WTC11 (cell line): ENCODE data around the gene CDH2.

ENCODE experiments used
- CBFB ChIP-seq: sonication (generic); formaldehyde crosslinking; IDR thresholded peaks from 2 replicates; pipeline ENCODE4 v1.8.1; 2022; ENCODE audit warnings: mild to moderate bottlenecking, low read depth, missing genetic modification reagents
- FOXP1 ChIP-seq: sonication (generic); formaldehyde crosslinking; IDR thresholded peaks from 2 replicates; pipeline ENCODE4 v1.8.0; 2022; ENCODE audit warnings: missing genetic modification reagents, mild to moderate bottlenecking, moderate library complexity, borderline replicate concordance
- GABPB1 ChIP-seq: sonication (generic); formaldehyde crosslinking; IDR thresholded peaks from 2 replicates; pipeline ENCODE4 v1.8.1; 2023; ENCODE audit warnings: mild to moderate bottlenecking, missing genetic modification reagents
- RELA ChIP-seq: sonication (generic); formaldehyde crosslinking; IDR thresholded peaks from 2 replicates; pipeline ENCODE4 v1.8.1; 2022; ENCODE audit warnings: missing genetic modification reagents, mild to moderate bottlenecking, borderline replicate concordance
- SP1 ChIP-seq: sonication (generic); formaldehyde crosslinking; conservative IDR thresholded peaks from 2 replicates; pipeline ENCODE4 v1.8.1; 2022; ENCODE audit warnings: missing genetic modification reagents
- TEAD1 ChIP-seq: sonication (generic); formaldehyde crosslinking; IDR thresholded peaks from 2 replicates; pipeline ENCODE4 v1.8.0; 2022; ENCODE audit warnings: mild to moderate bottlenecking, missing genetic modification reagents
- ZNF138 ChIP-seq: sonication (generic); formaldehyde crosslinking; conservative IDR thresholded peaks from 2 replicates; pipeline ENCODE4 v1.8.1; 2022; ENCODE audit warnings: mild to moderate bottlenecking, moderate library complexity, missing genetic modification reagents
- ZNF671 ChIP-seq: fragments of 250-450 bp; sonication (Bioruptor Pico); IDR thresholded peaks from 2 replicates; pipeline ENCODE4 v1.8.0; 2021; ENCODE audit warnings: mild to moderate bottlenecking
- TF ChIP-seq, protein P1 (sequence below): sonication (generic); formaldehyde crosslinking; IDR thresholded peaks from 2 replicates; pipeline ENCODE4 v1.8.0; 2022; ENCODE audit warnings: missing genetic modification reagents
- TF ChIP-seq, protein P2 (sequence below): fragments of 200-600 bp; IDR thresholded peaks from 2 replicates; pipeline ENCODE4 v1.8.0; 2022; ENCODE audit warnings: antibody characterized with exemption
- TF ChIP-seq, protein P3 (sequence below): sonication (generic); formaldehyde crosslinking; IDR thresholded peaks from 2 replicates; pipeline ENCODE4 v1.8.0; 2022; ENCODE audit warnings: mild to moderate bottlenecking, missing genetic modification reagents
- TF ChIP-seq, protein P4 (sequence below): fragments of 250-450 bp; sonication (Bioruptor Pico); IDR thresholded peaks from 2 replicates; pipeline ENCODE4 v1.9.0; 2021; ENCODE audit warnings: mild to moderate bottlenecking
- TF ChIP-seq, protein P5 (sequence below): fragments of 250-450 bp; sonication (Bioruptor Pico); conservative IDR thresholded peaks from 2 replicates; pipeline ENCODE4 v1.9.0; 2021; ENCODE audit warnings: mild to moderate bottlenecking

DNA sequence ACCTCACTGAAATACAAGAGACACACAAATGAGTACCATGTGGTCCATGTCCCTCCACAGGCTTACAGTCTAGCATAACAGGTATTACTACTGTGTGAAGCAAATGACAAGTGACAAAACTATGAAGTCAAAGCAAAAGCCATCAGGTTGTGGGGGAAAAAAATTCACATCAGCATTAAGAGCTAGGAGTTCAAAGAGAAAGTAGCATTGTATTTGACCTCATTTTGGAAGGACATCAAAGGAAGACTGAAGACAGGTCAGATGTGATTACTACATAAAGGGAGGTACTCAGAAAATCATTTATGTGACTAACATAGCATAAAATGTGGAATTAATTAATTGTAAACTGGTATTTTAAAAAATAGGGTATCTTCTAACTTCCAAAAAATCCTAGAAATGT lies 224.2 kb downstream of the CDH2 start:
- TF ChIP-seq, protein P1, sequence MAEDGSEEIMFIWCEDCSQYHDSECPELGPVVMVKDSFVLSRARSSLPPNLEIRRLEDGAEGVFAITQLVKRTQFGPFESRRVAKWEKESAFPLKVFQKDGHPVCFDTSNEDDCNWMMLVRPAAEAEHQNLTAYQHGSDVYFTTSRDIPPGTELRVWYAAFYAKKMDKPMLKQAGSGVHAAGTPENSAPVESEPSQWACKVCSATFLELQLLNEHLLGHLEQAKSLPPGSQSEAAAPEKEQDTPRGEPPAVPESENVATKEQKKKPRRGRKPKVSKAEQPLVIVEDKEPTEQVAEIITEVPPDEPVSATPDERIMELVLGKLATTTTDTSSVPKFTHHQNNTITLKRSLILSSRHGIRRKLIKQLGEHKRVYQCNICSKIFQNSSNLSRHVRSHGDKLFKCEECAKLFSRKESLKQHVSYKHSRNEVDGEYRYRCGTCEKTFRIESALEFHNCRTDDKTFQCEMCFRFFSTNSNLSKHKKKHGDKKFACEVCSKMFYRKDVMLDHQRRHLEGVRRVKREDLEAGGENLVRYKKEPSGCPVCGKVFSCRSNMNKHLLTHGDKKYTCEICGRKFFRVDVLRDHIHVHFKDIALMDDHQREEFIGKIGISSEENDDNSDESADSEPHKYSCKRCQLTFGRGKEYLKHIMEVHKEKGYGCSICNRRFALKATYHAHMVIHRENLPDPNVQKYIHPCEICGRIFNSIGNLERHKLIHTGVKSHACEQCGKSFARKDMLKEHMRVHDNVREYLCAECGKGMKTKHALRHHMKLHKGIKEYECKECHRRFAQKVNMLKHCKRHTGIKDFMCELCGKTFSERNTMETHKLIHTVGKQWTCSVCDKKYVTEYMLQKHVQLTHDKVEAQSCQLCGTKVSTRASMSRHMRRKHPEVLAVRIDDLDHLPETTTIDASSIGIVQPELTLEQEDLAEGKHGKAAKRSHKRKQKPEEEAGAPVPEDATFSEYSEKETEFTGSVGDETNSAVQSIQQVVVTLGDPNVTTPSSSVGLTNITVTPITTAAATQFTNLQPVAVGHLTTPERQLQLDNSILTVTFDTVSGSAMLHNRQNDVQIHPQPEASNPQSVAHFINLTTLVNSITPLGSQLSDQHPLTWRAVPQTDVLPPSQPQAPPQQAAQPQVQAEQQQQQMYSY (CRISPR knock-in tag), result no peak
- TF ChIP-seq, protein P2, sequence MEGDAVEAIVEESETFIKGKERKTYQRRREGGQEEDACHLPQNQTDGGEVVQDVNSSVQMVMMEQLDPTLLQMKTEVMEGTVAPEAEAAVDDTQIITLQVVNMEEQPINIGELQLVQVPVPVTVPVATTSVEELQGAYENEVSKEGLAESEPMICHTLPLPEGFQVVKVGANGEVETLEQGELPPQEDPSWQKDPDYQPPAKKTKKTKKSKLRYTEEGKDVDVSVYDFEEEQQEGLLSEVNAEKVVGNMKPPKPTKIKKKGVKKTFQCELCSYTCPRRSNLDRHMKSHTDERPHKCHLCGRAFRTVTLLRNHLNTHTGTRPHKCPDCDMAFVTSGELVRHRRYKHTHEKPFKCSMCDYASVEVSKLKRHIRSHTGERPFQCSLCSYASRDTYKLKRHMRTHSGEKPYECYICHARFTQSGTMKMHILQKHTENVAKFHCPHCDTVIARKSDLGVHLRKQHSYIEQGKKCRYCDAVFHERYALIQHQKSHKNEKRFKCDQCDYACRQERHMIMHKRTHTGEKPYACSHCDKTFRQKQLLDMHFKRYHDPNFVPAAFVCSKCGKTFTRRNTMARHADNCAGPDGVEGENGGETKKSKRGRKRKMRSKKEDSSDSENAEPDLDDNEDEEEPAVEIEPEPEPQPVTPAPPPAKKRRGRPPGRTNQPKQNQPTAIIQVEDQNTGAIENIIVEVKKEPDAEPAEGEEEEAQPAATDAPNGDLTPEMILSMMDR, result no peak
- no peak for TF ChIP-seq SP1 (CRISPR knock-in tag)
- TF ChIP-seq ZNF671 (CRISPR knock-in tag), result no peak
- TF ChIP-seq ZNF138 (CRISPR knock-in tag), result no peak
- TF ChIP-seq TEAD1 (CRISPR knock-in tag), result no peak
- no peak for TF ChIP-seq RELA (CRISPR knock-in tag)
- TF ChIP-seq, protein P3, sequence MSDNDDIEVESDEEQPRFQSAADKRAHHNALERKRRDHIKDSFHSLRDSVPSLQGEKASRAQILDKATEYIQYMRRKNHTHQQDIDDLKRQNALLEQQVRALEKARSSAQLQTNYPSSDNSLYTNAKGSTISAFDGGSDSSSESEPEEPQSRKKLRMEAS (CRISPR knock-in tag), result no peak
- TF ChIP-seq FOXP1, result no peak
- TF ChIP-seq, protein P4, sequence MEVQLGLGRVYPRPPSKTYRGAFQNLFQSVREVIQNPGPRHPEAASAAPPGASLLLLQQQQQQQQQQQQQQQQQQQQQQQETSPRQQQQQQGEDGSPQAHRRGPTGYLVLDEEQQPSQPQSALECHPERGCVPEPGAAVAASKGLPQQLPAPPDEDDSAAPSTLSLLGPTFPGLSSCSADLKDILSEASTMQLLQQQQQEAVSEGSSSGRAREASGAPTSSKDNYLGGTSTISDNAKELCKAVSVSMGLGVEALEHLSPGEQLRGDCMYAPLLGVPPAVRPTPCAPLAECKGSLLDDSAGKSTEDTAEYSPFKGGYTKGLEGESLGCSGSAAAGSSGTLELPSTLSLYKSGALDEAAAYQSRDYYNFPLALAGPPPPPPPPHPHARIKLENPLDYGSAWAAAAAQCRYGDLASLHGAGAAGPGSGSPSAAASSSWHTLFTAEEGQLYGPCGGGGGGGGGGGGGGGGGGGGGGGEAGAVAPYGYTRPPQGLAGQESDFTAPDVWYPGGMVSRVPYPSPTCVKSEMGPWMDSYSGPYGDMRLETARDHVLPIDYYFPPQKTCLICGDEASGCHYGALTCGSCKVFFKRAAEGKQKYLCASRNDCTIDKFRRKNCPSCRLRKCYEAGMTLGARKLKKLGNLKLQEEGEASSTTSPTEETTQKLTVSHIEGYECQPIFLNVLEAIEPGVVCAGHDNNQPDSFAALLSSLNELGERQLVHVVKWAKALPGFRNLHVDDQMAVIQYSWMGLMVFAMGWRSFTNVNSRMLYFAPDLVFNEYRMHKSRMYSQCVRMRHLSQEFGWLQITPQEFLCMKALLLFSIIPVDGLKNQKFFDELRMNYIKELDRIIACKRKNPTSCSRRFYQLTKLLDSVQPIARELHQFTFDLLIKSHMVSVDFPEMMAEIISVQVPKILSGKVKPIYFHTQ (CRISPR knock-in tag), result no peak
- no peak for TF ChIP-seq GABPB1 (CRISPR knock-in tag)
- TF ChIP-seq, protein P5, sequence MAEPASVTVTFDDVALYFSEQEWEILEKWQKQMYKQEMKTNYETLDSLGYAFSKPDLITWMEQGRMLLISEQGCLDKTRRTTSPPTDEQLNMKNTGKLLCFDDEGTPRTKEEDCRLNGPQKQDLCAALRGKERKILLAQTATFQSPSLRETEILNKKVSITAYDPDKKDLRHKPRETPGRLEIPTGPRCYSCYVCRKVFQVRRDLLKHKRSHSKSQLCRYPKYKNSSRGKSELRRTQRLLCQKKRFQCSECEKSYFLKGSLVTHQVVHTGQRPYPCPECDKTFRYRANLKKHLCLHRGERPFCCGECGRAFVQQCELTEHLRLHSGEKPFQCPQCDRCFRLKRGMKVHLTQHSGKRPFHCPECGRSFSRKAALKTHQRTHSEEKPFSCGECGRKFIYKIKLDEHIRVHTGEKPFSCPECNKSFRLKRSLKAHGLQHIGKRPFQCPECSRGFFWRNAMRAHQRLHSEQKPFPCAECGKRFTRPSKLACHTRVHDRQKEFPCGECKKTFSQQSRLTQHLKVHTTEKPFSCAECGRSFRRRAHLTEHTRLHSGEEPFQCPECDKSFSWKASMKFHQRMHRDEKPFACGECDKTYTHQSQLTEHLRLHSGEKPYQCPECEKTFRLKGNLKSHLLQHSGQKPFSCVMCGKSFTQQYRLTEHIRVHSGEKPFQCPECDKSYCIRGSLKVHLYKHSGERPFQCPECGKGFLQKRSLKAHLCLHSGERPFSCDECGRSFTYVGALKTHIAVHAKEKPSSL (CRISPR knock-in tag), result no peak
- TF ChIP-seq CBFB (CRISPR knock-in tag), result no peak
